Activated naive CD4-positive, alpha-beta T cell (primary cell): ENCODE data around the gene CRYBB1.

ENCODE experiments used
- DNase-seq, 4 experiments: peaks; one replicate each; lab custom pipeline; 2025; lab: John Stamatoyannopoulos, UW

The CRYBB1 gene

DNA sequence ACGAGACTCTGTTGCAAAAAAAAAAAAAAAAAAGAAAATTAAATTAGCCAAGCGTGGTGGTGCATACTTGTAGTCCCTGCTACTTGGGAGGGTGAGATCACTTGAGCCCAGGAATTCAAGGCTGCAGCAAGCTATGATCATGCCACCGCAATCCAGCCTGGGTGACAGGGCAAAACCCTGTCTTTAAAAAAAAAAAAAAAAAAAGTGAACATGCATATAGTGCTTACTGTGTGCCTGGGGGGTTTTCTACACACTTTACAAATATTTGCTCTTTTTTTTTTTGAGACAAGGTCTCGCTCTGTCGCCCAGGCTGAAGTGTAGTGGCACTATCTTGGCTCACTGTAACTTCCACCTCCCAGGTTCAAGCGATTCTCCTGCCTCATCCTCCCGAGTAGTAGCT, 40.7 kb downstream of the CRYBB1 start:
- no peak for DNase-seq

DNA sequence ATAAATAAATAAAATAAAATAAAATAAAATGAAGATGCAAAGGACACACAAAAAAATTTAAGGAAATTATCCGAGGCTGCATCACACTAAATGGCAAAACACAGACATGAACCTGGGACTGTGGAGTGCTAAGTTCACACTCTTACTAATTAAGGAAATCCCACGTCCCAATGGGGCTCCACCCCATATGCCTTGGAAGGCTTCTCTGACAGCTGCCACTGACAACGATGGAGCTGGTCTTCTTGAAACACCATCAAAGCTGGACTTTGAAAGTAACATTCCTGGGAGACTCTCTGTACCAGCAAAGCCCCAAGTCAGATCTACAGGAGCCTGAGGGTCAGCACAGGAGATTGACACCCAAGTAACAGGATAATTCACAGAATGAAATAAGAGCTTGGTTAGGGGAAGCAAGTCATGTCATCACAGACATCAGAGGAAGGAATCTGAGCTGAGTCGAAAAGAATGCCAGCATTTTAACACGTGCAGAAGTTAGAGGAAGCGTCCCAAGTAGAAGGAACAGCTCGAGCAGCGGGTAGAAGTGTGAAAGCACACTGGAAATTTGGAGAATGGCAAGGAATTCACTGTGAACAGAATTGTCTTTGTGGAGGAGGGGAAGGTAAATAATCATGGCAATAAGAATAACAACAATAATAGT, 41.7 kb downstream of the CRYBB1 start:
- no peak for DNase-seq

DNA sequence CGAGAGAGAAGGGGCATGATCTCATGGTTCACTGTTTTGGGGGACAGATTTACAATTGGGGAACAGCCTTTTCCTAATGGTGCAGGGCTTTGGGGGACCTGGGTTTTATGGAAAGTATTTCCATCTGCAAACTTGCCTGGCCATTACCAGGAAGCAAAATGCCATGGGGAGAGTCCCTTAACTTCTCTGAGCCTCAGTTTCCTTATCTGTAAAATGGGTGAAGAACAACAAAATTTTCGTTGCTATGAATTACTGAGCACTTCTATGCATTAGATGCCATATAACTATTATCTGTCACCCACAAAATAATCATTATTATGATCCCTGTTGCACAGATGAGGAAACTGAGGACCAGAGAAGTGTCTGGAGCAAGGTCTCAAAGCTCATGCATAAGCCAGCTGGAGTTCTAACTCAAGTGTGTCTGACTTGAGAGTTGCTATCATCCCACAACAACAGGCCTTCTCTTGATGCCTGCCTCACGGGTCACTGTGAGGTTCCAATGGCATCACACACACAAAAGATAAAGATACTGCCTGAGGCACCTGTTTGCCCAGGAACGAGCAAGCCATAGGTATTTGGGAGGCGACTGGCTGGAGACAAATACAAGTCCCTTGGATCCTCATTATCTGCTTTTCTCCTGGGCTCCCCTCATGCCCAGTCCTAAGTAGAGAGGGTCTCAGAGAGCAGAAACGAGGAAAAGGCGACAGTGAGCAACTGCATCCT, 43.7 kb downstream of the CRYBB1 start:
- no peak for DNase-seq

DNA sequence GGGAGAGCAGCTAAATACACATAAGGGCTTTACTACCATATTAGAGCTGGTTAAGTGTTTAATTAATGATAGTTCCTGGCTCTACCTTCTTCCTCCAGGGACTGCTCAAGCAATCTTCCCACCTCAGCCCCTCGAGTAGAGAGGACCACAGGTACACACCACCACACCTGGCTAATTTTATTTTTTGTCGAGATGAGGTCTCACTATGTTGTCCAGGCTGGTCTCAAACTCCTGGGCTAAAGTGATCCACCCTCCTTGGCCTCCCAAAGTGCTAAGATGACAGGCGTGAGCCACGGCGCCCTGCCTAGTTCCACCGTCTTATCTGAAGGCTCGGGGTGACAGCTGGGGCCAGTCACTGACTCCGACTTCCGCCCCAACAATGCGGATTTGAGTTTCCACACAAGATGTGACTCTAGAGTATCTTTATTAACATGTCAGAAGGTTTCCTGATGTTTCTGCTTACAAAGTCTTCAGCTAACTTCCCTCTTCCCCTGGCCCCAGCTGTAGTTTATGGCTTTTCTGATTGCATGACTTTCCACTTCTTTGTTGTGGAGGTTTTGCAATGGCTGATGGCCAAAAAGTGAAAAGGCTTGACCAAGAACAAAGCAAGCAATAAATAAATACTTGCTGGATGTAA, 44.7 kb downstream of the CRYBB1 start:
- DNase-seq, result no peak

DNA sequence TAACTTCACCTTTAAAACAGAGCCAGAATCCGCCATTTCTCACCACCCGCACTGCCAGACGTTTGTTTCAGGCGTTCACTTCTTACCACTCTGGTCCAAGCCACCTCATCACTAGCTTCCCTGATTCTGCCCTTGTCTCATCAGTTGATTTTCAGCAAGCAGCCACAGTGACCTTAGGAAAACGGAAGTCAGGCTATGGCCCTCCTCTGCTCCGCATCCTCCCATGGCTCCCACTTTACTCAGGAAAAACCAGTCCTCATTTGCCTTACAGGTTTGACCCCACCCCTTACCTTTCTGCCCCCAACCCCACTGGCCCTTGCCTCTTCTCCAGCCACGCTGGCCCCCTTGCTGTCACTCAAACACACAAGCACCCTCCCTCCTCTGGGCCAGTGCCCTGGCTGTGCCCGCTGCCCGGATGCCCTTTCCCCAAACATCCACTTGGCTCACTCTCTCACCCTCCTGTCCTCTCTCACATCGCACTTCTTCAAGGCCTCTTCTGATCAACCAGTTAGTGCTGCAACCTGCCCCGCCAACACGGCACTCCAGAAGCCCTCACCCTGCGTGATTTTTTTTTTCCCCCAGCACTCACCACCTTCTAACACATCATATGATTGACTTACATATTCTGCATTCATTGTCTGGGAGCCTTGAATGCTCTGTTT, 46.8 kb downstream of the CRYBB1 start:
- DNase-seq, result no peak

DNA sequence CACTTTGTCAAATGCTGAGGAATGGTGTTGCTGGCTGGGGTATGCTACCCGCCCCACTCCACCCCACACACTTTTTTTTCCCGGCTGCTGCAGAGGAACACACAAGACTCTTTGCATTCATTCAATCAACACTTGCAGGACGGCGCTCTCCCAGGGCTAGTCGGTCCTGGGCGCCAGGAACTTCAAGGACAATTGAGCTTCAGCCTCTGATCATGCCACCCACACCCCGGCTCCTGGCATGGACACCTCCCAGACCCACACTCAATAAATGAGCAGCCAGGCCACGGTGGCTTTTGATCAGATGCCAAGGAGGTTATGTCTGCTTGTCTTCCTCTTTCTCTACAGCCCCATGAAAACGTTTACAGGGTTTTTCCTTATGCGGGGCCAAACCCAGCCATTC, 47.7 kb downstream of the CRYBB1 start:
- no peak for DNase-seq

DNA sequence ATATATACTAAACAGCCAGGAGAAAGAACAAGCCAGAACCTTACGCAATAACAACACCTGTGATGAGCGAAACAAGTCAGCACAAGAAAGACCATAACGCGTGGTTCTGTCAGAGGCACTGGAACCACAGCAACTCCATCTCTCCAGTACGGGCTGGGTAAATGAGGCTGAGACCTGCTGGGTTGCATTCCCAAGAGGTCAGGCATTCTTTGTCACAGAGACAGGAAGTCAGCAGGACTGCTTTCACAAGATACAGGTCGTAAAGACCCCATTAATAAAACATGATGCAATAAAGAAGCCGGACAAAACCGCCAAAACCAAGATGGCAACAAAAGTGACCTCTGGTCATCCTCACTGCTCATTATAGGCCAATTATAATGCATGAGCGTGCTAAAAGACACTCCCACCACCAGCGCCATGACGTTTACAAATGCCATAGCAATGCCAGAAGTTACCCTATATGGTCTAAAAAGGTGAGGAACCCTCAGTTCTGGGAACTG, 49.6 kb downstream of the CRYBB1 start:
- DNase-seq, result no peak

DNA sequence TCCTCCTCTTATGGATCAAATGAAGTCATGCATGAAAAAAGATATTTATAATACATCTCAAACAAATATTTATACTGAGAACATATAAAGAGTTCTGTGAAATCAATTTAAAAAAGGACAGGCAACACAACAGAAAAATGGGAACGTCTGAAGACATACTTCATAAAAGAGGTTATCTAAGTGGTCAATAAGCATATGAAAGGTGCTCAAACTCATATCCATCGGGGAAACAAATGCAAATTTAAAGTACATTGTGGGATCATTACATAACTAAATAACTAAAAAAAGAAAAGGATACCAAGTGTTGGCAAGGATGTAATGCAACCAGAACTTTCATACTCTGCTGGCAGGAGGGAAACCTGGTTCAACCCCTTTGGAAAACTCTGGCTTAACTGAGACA, 50.2 kb downstream of the CRYBB1 start:
- no peak for DNase-seq

DNA sequence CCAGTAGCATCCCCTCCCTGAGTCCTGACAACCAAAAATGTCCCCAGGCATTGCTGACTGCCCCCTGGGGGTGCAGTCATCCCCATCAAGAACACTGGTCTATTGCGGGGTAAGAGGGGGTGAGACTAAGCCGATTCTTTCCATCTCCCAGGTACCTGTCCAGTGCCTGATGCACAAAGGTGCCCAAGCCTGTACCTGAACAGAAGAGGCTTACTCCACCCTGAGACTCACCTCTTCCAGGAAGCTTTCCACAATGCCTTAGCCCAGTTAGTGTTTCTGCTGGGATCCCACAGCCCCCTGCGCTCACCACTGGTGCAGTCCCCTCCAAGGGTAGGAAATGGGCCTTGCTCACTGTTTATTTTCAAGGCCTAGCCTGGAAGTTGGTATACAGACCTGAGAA, 50.8 kb downstream of the CRYBB1 start:
- no peak for DNase-seq

DNA sequence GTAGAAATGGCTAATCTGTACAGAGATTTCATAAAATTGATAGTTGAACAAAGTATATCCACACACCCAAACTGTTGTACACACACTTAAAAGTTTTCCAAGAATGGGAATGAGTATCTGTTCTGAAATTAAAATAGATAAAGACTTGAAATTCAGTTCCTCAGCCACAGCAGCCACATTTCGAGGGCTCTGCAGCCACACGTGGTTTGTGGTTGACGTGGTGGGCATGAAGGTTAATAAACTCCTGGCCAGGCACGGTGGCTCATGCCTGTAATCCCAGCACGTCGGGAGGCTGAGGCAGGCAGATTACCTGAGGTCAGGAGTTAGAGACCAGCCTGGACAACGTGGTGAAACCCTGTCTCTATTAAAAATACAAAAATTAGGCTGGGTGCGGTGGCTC, 51.9 kb downstream of the CRYBB1 start:
- DNase-seq, result no peak

DNA sequence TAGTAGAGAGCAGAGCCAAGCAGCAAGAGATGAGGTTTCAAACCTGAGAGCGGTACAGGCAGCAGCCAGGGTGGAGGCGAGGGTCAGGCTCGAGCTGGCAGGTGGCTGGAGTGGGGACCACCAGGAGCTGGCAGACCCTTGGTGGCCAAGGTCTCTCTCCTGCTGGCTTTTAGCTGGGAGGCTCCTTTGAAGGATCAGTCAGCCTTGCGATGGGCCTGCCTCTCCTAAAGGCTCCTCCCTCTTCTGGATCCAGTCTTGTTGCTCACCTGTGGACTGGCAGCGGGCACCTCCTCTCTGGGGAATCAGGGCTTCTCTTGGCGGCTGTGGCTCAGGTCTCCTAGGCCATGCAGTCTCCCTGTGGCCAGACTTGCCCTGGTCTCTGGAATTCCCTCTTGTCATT, 52.6 kb downstream of the CRYBB1 start:
- no peak for DNase-seq

DNA sequence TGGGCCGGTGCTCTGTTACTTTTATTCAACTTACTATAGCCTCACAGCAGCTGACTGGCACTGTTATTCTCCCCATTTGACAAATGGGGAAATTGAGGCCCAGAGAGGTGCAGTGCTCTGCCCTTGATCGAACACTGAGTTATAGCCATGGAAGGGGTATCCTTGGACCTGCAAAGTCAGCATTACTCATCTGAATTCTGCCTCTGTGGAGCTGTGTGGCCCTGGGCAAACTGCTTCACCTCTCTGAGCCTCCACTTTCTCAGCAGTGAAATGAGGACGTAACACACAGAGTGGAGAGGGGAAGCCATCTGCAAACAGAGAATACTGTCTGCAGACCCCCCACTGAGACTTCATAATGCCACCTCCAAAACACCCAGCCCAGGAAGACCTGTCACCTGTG, 53.2 kb downstream of the CRYBB1 start:
- no peak for DNase-seq

DNA sequence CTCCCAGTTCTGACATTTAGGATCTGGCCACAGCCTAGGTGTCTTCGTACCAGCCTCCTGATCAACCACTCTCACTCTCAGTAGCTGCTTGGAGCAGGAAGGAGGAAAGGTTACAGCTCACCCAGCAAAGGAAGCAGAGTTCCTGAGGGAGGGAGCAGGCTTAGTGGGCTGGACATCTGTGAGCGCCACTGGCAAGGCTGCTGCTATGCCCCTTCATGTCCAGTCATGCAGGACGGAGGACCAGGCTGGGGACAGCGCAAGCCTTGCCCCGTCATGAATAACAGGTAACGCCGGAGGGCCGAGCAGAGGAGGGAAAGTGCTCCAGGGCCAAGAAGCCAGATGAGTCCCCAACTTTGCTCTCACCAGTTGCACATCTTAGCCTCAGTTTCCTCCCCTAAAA, 53.6 kb downstream of the CRYBB1 start:
- DNase-seq, result no peak

DNA sequence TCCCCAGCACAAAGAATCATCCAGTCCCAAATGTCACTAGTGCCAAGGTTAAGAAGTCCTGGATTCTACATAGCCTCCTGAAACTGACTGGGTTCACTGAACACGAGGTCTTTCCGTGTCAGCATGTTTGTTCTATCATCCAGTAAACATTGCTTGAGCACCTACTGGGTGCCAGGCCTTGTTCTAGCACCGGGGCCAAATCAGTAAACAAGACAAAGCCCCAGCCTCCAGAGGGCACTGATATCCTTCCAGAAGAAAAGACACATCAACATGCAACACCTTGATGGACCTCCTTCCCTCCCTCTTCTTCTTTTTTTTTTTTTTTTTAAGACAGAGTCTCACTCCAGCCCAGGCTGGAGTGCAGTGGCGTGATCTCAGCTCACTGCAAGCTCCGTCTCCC, 54.8 kb downstream of the CRYBB1 start:
- no peak for DNase-seq

DNA sequence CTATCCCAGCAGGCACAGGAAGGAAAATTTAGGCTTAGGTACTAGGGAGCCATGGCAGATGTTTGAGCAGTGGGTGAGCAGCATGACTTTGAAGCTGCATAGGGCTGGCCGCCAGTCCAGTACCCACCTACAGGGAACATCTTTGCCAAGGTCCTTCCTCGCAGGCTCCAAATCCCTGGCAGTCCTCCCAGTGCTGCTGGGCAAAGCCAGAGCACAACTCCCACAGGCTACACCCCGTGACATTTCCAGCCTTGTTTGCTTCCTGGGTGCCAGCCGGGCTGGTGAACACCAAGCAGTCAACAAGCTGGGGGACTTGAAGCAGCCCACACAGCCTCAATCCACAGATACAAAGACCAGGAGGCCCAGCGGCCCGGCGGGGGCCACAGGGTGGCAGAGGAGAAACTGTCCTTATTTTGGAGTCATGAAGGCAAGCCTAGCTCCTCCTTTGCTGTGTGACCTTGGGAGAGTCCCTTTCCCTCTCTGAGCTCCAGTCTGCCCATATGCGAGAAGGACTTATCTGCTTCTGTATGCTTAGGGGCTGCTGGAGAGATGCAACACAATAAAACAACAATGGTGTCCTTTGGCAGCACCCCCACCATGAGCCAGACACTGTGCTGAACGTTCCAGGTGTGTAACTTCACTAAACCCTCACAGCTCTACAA, 55.9 kb downstream of the CRYBB1 start:
- no peak for DNase-seq

DNA sequence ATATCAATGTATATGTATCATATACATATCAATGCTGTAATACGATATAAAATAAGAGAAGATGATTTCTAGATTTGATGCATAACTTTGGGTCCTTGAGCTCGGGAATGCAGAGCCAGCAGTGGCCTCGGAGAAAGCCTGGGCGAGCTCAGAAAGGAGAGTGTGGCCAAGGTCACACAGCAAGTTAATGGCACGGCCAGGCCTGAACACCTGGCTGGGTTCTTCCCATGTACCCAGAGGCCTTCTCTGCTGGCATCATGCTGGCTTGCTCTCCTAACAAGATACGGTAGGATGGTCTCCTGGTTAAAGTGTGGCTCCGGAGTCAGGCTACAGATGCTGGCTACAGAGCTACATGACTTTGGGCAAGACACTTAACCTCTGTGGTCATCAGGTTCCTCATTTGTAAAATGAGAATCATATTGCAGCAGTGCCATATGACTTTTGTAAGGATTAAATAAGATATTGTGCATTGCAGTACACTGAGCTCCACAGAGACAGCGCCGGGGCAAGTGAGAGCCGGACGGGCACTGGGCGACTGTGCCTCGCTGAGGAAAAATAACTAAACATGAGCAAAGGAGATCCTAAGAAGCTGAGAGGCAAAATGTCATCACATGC, 57.8 kb downstream of the CRYBB1 start:
- DNase-seq, result no peak

DNA sequence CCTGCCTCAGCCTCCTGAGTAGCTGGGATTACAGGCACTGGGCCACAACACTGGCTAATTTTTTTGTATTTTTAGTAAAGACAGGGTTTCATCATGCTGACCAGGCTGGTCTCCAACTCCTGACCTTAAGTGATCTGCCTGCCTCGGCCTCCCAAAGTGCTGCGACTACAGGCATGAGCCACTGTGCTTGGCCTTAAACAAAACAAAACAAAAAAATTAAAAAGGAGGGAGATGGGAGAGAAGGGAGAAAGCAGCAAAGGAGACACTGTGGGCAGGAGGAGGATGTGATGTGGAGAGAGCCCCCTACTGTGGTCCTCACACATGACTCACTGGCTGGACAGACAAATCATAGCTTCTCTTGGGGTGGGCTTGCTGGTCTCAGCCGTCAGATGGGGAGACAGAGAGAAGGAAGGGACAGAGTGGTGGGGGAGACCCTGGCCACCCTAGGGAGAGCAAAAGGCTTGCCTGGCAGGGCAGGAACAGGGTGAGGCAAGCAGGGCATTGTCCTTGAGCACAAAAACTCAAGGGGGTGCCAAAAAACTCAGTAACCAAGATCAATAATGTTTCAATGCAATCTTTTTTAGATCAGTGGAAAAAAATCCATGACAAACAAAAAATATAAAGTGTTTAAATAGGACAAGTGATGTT, 59.5 kb downstream of the CRYBB1 start:
- DNase-seq, result no peak

DNA sequence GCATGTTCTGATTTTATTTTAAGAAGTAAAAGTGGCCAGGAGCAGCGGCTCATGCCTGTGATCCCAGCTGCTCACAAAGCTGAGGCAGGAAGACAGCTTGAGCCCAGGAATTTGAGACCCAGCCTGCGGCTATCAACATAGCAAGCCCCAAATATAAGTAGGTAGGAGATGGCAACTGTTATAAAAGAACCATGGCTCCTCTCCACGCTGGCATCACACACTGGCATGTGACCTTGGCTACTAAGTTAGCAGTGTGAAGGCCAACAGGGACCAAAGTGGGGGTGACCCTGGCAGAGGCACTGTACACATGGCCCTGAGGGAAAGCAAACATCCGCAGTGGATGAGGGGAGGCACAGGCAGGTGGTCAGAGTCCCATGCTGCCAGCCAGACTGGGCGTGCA, 60.9 kb downstream of the CRYBB1 start:
- DNase-seq, result no peak

DNA sequence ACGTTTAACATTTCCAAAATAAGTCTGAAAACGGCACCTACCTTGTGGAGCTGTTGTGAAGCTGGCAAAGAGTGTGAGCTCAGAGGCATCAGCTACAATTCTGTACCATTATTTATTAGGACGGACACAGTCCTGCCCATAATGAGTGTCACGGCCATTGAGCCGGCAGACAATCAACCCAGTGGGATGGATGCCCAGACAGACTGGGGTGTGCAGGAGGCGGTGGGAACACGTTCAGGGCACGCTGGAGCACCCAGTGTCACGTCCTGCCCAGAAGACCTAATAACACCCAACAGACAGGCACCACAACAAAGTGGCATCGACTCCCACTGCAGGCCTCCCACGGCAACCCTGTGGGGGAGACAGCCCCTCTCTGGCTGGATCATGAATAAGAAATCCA, 62.3 kb downstream of the CRYBB1 start:
- DNase-seq, result no peak

DNA sequence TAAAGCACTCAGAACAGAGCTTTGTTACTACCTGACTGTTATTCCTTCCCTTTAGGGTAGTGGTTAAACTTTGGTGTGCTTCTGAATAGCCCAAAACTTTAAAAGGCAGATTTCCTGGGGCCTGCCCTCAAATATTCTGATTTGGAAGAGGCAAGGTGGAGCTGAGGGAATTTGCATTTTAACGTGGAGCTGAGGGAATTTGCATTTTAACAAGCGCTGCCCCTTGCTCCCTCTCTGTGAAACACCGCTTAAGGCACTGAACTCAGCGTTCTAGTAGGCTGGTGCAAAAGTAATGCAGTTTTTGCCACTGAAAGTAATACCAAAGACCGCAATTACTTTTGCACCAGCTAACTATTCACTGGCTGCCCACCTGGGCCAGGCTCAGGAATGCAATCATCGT, 62.9 kb downstream of the CRYBB1 start:
- no peak for DNase-seq

DNA sequence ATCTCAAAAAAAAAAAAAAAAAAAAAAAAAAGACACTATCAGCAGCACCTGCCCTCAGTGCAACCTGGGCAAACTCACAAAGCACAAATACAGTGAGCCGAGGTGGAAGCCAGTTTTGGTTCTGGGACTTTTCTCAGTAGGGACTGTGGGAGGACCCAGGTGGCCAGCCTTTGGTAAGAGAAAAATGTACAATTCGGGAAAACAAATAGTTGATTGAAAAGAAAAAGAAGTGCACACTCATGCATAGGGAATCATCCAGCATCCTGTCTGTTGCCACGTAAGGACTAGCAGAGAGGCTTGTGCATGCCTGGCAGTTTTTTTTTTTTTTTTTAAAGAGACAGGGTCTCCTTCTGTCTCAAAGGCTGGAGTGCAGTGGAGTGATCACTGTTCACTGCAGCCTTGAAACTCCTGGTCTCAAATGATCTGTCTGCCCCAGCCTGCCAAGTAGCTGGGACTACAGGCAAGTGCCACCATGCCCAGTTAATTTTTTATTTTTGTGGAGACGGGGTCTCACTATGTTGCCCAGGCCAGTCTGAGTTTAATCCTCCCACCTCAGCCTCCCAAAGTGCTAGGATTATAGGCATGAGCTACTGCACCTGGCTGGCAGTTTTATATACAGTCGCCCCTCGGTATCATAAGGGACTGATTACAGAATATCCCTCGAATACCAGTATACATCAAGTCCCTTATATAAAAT, 64.6 kb downstream of the CRYBB1 start:
- no peak for DNase-seq
